T47D (cell line): ENCODE results near the gene ADCY7.
A peak's percentile ranks its signal among the peaks of the same experiment; 100 is the strongest.

Experiments used
- DNase-seq, 2 experiments: peaks; one replicate each; pipeline versions ENCODE4 v3.0.0 to v3.0.0-alpha.2; 2011 to 2012; ENCODE audit warnings: low read depth in 1 of 2, low spot score in 1 of 2
- JUND ChIP-seq: IDR thresholded peaks from 2 replicates; pipeline ENCODE4 v1.6.1; 2012; ENCODE audit warnings: low read depth
- in situ Hi-C: cut with HindIII; loops from 2 replicates; pipeline ENCODE4 v1.10.0; 2016; ENCODE audit warnings: low sequenced_read_pairs, low pct_unique_long_range_greater_than_20kb

The ADCY7 gene

GRCh38 chr16:50244140-50244503 lies 22.2 kb upstream of the ADCY7 start:
- TF ChIP-seq JUND: no peak
- no peak for DNase-seq
- in situ Hi-C loops: no loop called here

- in situ Hi-C loops: no loop called here
- no peak for TF ChIP-seq JUND
- DNase-seq: no peak
Observed at GRCh38 chr16:50244504-50245416, 21.6 kb upstream of the ADCY7 start.

- DNase-seq: peak; percentile 32 to 74
- in situ Hi-C loops: no loop called here
- TF ChIP-seq JUND: no peak
Observed at GRCh38 chr16:50245417-50246298, 20.7 kb upstream of the ADCY7 start.

GRCh38 chr16:50246299-50247122 lies 19.8 kb upstream of the ADCY7 start:
- TF ChIP-seq JUND: no peak
- in situ Hi-C loops: no loop called here
- no peak for DNase-seq

- in situ Hi-C loops: no loop called here
- DNase-seq: no peak
- TF ChIP-seq JUND: no peak
Observed at GRCh38 chr16:50247123-50247905, 19.0 kb upstream of the ADCY7 start.

- no peak for DNase-seq
- no peak for TF ChIP-seq JUND
- in situ Hi-C loops: no loop called here
Observed at GRCh38 chr16:50247906-50248608, 18.3 kb upstream of the ADCY7 start.

GRCh38 chr16:50248845-50249244 lies 17.5 kb upstream of the ADCY7 start:
- in situ Hi-C loops: no loop called here
- no peak for TF ChIP-seq JUND

GRCh38 chr16:50251375-50252081 lies 14.8 kb upstream of the ADCY7 start:
- no peak for TF ChIP-seq JUND
- DNase-seq: no peak
- in situ Hi-C loops: no loop called here

More at GRCh38 chr16:50248845-50249244, 17.5 kb upstream of the ADCY7 start:
- DNase-seq: no peak

GRCh38 chr16:50252082-50252611 lies 14.2 kb upstream of the ADCY7 start:
- in situ Hi-C loops: no loop called here

GRCh38 chr16:50252874-50253513 lies 13.4 kb upstream of the ADCY7 start:
- in situ Hi-C loops: no loop called here
- no peak for DNase-seq
- no peak for TF ChIP-seq JUND

More at GRCh38 chr16:50252082-50252611, 14.2 kb upstream of the ADCY7 start:
- no peak for DNase-seq
- TF ChIP-seq JUND: no peak
